ENCODE measurements around the gene ENPP3.
A peak's percentile ranks its signal among the peaks of the same experiment; 100 is the strongest.

The ENPP3 gene

GRCh38 chr6:131642565-131642964 lies 5.5 kb downstream of the ENPP3 start:
- DNase-seq, result no peak

DNA sequence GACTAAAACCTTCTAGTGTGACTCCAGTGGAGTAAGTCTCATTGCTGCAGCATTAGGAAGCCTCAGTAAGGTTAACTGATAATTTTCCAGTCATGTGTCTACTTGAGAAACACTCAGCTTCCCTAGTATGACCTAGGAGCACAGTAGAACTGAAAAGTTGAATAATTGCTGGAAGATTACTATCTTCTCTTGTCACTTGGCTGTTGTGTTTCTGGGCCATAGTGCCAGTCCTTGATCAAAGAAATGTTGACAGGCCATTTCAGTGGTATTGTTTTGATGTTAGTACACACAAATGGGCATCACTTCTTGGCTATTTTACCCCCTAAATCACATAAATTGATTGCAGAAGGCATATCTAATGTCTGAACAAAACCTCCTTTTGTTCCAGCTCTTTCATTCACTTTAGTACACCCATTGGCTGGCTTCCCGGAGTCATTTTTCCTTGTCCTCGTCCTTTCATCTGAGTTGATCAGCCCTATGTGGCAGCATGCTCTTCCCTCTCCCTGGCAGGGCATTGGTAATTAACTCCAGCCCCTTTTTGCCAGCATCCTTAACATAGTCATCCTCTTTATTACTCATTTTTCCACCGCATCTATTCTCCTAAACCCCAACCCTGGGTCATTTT lies 6.0 kb downstream of the ENPP3 start:
- DNase-seq, result peak in 24 of 56 donors; percentile 1 to 60 (median 18)

DNA sequence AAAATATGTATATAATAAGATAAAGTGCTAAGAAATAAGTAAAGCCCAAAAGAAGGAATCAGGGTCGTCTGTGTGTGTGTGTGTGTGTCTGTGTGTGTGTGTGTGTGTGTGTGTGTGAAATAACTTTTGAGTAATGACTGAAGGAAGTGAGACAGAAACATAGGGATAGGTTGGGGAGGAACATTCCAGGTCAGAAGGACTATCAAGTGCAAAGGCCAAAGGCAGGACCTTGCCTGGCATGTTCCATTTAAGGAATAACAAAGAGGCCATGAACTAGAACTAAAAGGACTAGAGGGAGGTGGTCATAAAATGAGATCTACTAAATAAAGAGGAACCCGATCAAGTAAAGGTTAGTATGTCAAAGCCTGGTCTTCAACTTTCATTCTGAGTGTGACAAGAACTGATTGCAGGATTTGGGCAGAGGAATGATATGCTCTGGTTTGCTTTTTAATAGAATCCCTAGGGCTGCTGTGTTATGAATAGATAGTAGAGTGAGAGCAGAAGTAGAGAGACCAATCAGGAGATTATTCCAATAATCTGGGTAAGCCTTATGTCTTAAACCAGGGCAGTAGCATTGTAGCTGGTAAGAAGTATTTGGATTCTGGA lies 6.9 kb downstream of the ENPP3 start:
- no peak for DNase-seq

GRCh38 chr6:131644921-131645320 lies 7.8 kb downstream of the ENPP3 start:
- DNase-seq, result no peak

- no peak for DNase-seq
Observed at GRCh38 chr6:131645846-131646245, 8.7 kb downstream of the ENPP3 start.

DNA sequence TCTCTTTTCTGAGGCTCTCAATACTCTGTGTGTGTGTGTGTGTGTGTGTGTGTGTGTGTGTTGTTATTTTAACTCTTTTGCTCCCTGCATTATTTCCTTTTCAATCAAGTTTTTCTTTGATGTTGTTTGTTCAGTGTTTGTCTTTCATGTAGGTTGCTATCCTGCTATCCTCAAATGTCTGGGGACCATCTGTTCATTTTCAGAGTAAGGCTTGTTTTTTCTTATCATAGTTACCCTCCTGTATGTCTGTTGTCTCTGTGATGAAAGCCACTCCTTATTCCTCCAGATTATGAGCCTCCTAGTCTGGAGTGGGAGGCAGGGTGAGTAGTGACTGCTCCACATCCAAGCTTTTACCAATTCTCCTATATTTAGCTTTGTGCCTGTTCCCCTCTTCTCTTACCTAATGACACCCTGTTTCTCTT lies 9.2 kb downstream of the ENPP3 start:
- DNase-seq, result no peak

- DNase-seq, result no peak
Observed at GRCh38 chr6:131651782-131652181, 14.7 kb downstream of the ENPP3 start.

DNA sequence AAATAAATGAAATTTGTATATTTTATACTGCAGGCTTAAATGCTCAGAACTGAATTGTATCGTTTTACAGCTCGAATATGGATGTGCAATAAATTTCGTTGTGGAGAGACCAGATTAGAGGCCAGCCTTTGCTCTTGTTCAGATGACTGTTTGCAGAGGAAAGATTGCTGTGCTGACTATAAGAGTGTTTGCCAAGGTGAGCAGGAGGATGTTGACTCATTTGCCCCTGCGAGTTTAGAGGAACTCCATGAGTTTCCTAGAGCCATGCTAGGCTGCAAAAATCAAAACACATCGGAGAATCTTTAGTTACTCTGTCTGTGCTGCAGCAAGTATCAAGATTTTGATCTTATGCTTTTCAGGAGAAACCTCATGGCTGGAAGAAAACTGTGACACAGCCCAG lies 15.4 kb downstream of the ENPP3 start:
- DNase-seq, result no peak

DNA sequence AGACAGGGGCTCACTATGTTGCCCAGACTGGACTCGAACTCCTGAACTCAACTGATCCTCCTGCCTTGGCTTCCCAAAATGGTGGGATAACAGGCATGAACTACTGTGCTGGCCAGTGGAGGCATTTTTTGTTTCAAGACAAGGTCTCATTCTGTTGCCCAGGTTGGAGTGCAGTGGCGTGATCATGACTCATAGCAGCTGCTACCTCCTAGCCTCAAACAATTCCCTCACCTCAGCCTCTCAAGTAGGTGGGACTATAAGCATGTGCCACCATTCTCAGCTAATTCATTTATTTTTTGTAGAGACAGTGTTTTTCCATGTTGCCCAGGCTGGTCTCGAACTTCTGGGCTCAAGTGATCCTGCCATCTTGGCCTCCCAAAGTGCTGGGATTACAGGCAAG lies 17.2 kb downstream of the ENPP3 start:
- no peak for DNase-seq

DNA sequence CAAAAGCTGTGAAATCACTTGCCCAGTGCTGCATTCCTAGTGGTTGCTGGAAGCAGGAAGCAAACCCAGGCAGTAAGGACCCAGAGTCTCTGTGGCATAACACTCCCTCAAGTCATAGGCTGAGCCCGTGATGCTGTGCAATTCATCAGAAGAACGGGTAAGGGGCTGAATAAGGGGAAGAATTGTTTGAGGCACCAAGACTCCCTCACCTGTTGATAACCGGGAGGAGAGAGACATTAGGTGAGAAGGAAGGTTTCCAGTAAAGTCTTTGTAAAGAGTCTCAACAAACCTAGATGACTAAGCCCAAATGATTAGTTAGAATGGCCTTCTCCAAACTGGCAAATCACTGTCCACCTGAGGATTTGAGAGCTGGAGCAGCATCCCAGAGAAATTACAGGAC lies 18.3 kb downstream of the ENPP3 start:
- no peak for DNase-seq

- DNase-seq, result no peak
Observed at GRCh38 chr6:131655951-131656350, 18.8 kb downstream of the ENPP3 start.

DNA sequence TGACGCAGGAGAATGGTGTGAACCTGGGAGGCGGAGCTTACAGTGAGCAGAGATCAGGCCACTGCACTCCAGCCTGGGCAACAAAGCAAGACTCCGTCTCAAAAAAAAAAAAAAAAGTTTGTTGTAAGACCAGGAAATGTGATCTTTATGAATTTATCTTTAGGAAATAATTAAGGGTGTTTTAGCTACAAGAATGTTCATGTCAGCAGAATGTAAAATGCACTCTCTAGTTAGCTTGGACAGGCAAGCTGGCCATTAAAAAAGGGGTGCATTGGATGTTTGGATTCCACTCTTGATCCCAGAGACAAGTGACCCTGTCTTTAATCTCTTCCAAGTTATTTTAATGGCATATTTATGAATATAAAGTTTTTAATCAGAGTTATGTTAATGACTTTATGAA lies 19.6 kb downstream of the ENPP3 start:
- no peak for DNase-seq

- DNase-seq, result no peak
Observed at GRCh38 chr6:131657222-131657621, 20.1 kb downstream of the ENPP3 start.

DNA sequence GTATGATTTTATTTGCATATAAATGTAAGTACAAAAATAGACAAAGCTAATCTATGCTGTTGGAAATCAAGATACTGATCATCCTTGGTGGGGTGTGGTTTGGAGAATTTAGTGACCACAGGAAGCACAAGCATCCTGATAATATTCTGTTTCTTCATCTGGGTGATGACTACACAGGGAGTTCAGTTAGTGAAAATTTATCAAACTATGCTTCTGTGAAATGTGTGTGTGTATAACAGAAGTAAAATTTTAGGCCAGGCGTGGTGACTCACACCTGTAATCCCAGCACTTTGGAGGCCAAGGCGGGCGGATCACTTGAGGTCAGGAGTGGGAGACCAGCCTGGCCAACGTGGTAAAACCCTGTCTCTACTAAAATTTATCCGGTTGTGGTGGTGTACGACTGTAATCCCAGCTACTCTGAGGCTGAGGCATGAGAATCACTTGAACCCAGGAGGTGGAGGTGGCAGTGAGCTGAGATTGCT lies 20.6 kb downstream of the ENPP3 start:
- no peak for DNase-seq

DNA sequence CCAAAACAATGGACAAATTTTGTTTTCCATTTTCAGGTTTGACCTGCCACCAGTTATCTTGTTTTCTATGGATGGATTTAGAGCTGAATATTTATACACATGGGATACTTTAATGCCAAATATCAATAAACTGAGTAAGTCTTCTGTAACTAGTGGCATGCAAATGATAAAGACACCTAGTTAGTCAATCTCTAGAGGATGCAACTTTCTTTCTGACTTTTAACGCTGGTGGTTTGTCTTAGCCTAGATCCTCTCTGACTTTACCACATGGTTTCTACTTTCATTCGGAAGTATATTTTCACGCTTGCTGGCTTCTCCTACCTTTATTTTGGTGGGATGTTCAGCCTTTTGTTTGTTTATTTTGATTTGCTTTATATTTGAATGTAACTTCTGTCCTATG lies 21.2 kb downstream of the ENPP3 start:
- DNase-seq, result no peak

DNA sequence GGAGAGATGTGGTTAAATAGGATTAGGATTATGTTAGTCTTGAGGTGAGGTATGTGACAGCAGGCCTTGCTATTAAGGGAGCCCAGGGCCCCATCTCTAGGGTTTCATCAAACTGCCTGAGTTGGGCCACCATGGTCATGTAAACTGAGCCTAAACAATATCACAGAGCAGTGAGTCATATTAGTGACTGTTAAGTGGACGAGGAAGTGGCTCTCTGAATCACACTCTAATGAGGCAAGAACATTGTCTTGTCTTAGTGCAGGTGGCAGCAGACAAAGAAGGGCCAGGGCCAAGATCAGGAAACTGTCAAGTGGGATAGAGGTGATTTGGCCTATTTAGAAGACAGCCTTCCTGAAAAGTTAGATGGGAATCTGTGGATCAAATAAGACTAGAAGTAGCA lies 23.1 kb downstream of the ENPP3 start:
- no peak for DNase-seq

DNA sequence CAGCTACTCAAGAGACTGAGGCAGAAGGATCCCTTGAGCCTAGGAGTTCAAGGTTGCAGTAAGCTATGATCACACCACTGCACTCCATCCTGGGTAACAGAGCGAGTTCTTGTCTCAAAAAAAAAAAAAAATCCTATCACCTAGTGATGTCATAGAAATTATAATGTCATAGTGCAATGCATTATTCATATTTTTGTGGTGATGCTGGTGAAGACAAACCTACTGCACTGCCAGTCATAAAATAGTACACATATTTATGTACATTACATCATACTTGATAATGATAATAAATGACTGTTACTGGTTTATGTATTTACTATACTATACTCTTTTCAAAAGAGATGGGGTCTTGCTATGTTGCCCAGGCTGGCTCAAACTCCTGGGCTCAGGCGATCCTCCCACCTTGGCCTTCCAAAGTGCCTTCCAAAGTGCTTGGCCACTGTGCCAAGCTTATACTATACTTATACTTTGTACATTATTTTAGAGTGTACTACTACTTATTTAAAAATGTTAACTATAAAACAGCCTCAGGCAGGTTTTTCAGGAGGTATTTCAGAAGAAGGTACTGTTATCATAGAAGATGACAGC lies 26.6 kb downstream of the ENPP3 start:
- no peak for DNase-seq

DNA sequence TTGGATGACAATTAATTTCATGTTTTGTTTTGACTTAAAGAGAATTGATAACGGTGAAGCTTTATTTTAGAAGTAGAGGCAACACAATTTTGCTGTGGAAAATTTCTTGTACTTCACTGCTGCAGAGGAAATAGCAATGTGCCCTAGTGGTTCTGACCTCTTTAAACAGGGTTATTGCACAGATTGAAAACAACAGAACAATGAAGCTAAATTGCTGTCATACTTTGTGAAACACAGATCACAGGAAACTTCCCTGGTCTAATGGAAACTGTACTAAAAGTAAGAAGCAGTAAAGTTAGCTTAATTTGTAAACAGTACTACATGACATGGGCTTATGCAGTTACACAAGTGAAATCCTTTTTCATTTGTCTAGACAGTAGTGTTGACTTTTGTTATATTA lies 32.8 kb downstream of the ENPP3 start:
- no peak for DNase-seq

DNA sequence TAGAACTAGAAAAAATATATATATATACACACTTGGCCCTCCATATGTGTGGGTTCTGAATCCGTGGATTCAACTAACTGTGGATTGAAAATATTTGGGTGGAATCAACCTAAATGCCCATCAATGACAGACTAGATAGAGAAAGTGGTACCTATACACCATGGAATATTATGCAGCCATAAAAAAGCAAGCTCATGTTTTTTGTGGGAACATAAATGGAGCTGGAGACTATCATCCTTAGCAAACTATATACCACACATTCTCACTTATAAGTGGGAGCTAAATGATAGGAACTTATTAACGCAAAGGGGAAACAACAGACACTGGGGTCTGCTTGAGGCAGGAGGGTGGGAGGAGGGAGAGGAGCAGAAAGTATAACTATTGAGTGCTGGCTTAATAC lies 36.1 kb downstream of the ENPP3 start:
- no peak for DNase-seq

GRCh38 chr6:131678442-131678841 lies 41.3 kb downstream of the ENPP3 start:
- DNase-seq, result no peak

DNA sequence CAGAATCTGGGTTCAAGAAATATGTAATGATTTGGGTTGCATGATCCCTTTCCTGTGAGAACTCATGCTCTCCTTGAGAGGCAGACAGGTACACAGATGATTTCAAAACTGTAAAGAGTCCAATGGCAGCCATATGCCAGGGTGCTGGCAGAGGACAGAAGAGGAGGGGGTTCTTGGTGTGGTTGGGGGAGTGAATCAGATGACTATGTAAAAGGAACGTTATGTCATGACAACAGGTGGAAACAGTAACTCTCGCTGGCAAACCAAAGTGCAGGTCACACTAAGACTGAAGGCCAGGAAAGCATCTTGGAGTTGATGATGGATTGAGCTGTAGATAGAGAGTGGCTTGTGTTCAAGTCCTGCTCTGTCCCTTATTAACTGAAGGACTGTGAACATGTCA lies 43.8 kb downstream of the ENPP3 start:
- DNase-seq, result no peak

GRCh38 chr6:131681585-131681984 lies 44.5 kb downstream of the ENPP3 start:
- DNase-seq, result no peak

- DNase-seq, result no peak
Observed at GRCh38 chr6:131682442-131682841, 45.3 kb downstream of the ENPP3 start.

All from amygdala (tissue), 56 donors.